OCI-LY7 (cell line): ENCODE results near the gene DUSP6. TPM values are rescaled to one million over a fixed set of nuclear protein-coding genes. Genes with fewer than 3 reads are reported as not detected.

Experiments
- BruUV-seq: library from RNA; stranded (reverse); fragments of 400-500 nt; replicated peaks from 2 replicates; lab custom pipeline; 2021; lab: Mats Ljungman, UMichigan
- CTCF ChIA-PET: fragments of 300-600 bp; sonication (Branson Sonifier 250); formaldehyde crosslinking; loops from one replicate; lab custom pipeline; 2022; ENCODE audit warnings: antibody characterized with exemption; ENCODE audit not compliant: unreplicated experiment; lab: Charles Lee
- POLR2A ChIA-PET: fragments of 300-600 bp; sonication (Branson Sonifier 250); formaldehyde crosslinking; loops from one replicate; lab custom pipeline; 2022; ENCODE audit warnings: antibody characterized with exemption; lab: Charles Lee
- DNase-seq: peaks from one replicate; pipeline ENCODE4 v3.0.0-alpha.2; 2015; ENCODE audit warnings: low spot score
- H2AFZ ChIP-seq: fragments of 200-600 bp; sonication (generic), shearing (Covaris generic); 2 replicates; pipeline ENCODE4 v1.6.1; 2014; ENCODE audit warnings: mild to moderate bottlenecking, antibody characterized with exemption, low read length, moderate library complexity
- H3K27ac ChIP-seq: fragments of 200-600 bp; sonication (generic); 2 replicates; pipeline ENCODE4 v1.5.1; 2014; ENCODE audit warnings: mixed run types, low read depth, mild to moderate bottlenecking, moderate library complexity, low read length, inconsistent platforms; ENCODE audit not compliant: poor library complexity, severe bottlenecking
- H3K36me3 ChIP-seq: fragments of 200-600 bp; sonication (generic); 2 replicates; pipeline ENCODE4 v1.6.1; 2014; ENCODE audit warnings: mild to moderate bottlenecking, antibody characterized with exemption, low read length, moderate library complexity, mixed read lengths; ENCODE audit not compliant: insufficient read depth
- H3K4me1 ChIP-seq: fragments of 200-600 bp; sonication (generic); 2 replicates; pipeline ENCODE4 v1.5.1; 2014; ENCODE audit warnings: mild to moderate bottlenecking, low read length; ENCODE audit not compliant: insufficient read depth, poor library complexity, severe bottlenecking
- H3K4me2 ChIP-seq: fragments of 200-600 bp; sonication (generic); 2 replicates; pipeline ENCODE4 v1.6.1; 2014; ENCODE audit warnings: mild to moderate bottlenecking, low read length
- H3K4me3 ChIP-seq: fragments of 200-600 bp; sonication (generic); 2 replicates; pipeline ENCODE4 v1.5.1; 2014; ENCODE audit warnings: mild to moderate bottlenecking, low read depth, low read length; ENCODE audit not compliant: poor library complexity, severe bottlenecking
- H3K79me2 ChIP-seq: fragments of 200-600 bp; sonication (generic); 2 replicates; pipeline ENCODE4 v1.6.1; 2016; ENCODE audit warnings: low read depth, mild to moderate bottlenecking, low read length, moderate library complexity, mixed read lengths; ENCODE audit not compliant: insufficient read depth
- H3K9me2 ChIP-seq: fragments of 200-600 bp; sonication (generic); 2 replicates; pipeline ENCODE4 v1.6.1; 2016; ENCODE audit warnings: mild to moderate bottlenecking, low read length, mixed read lengths; ENCODE audit not compliant: insufficient read depth
- H3K9me3 ChIP-seq: fragments of 200-600 bp; sonication (generic); 2 replicates; pipeline ENCODE4 v1.6.1; 2014; ENCODE audit warnings: mild to moderate bottlenecking, mixed run types, low read length, mixed read lengths
- H4K20me1 ChIP-seq: fragments of 200-600 bp; sonication (generic); 2 replicates; pipeline ENCODE4 v1.6.1; 2014; ENCODE audit warnings: mild to moderate bottlenecking, antibody characterized with exemption, low read length, moderate library complexity, mixed read lengths; ENCODE audit not compliant: insufficient read depth
- EZH2phosphoT487 ChIP-seq: fragments of 200-600 bp; sonication (generic); IDR thresholded peaks from 2 replicates; pipeline ENCODE4 v1.6.1; 2018; ENCODE audit warnings: low read depth, borderline replicate concordance, mild to moderate bottlenecking, mixed run types, antibody characterized with exemption, low read length, moderate library complexity, mixed read lengths
- intact Hi-C: fragments of 100-400 bp; cut with micrococcal nuclease; formaldehyde crosslinking; loops from one replicate; pipeline ENCODE4 v1.10.0; 2022; ENCODE audit not compliant: unreplicated experiment
- total RNA-seq, 2 experiments: library from RNA; depleted of rRNA in 1 of 2; stranded (reverse); fragments of >200 nt in 1 of 2; shearing (Covaris generic) in 1 of 2; gene quantifications; 2 replicates each; pipeline ENCODE4 v1.2.3, GENCODE V29; 2014 to 2022
- TF ChIP-seq, protein P1 (sequence below): fragments of 200-600 bp; sonication (generic); conservative IDR thresholded peaks from 2 replicates; pipeline ENCODE4 v1.5.1; 2014; ENCODE audit warnings: mild to moderate bottlenecking, antibody characterized with exemption, low read length, moderate library complexity, mixed read lengths

DUSP6 gene
- total RNA-seq, 2 experiments from 2014 or later = 0.47 to 2.2 TPM

DNA sequence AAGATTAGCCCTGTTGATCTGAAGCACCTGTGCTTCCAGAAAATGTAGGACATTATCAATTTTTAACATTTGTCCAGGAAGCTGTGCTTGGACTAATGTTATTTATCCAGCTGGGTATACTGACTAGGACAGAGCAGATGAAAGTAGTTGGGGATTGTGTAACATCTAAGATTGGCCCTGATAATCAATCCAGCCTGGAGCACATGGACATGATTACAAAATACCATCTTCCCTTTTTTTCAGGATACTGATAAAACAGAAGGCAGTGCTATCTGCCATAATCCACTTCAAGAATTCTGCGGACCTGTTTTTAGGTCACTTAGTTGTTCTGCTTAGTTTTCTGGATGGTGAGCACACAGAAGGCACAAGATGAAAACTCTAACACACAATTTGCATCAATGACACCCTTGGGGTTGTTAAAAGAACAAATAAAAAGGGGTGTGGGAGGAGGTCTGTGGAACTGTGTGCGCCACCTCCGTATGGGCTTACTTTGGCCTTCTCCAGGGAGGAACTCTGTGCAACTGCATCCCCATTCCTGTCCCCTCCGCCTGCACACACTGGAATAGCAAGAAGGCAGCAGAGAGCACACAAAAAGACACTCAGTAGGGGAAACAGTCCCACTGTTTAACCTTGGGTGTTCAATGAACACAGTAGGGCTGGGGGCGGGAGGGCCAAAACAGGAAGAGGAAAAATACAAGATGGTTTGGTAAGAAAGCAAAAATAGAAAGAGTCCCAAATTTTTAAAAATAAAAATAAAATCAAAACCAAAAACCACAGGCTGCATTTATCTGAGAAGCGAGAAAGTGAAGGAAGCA is 31.1 kb upstream of the DUSP6 start:
- BruUV-seq = no TSS peak
- Histone ChIP-seq H3K27ac (no peak overlapping the region), H3K4me2 (no peak overlapping the region), H4K20me1 (no peaks in the 10 kb centered on the region), H3K9me3 (no peaks in the 10 kb centered on the region), H3K4me1 (no peaks in the 10 kb centered on the region), H2AFZ (no peak overlapping the region), H3K9me2 (no peaks in the 10 kb centered on the region), H3K79me2 (no peaks in the 10 kb centered on the region), H3K36me3 (no peaks in the 10 kb centered on the region), H3K4me3 (no peak overlapping the region)
- ChIA-PET CTCF (no interaction called here), POLR2A (interaction anchor here (1.0 kb wide), 2 partner anchors 138 to 160 kb away, joined by 3 read pairs; no protein-coding TSS in a partner anchor)
- no peak for TF ChIP-seq EZH2phosphoT487
- TF ChIP-seq, protein P1, sequence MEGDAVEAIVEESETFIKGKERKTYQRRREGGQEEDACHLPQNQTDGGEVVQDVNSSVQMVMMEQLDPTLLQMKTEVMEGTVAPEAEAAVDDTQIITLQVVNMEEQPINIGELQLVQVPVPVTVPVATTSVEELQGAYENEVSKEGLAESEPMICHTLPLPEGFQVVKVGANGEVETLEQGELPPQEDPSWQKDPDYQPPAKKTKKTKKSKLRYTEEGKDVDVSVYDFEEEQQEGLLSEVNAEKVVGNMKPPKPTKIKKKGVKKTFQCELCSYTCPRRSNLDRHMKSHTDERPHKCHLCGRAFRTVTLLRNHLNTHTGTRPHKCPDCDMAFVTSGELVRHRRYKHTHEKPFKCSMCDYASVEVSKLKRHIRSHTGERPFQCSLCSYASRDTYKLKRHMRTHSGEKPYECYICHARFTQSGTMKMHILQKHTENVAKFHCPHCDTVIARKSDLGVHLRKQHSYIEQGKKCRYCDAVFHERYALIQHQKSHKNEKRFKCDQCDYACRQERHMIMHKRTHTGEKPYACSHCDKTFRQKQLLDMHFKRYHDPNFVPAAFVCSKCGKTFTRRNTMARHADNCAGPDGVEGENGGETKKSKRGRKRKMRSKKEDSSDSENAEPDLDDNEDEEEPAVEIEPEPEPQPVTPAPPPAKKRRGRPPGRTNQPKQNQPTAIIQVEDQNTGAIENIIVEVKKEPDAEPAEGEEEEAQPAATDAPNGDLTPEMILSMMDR = no peak
- no peak for DNase-seq
- intact Hi-C loops = no loop called here

DNA sequence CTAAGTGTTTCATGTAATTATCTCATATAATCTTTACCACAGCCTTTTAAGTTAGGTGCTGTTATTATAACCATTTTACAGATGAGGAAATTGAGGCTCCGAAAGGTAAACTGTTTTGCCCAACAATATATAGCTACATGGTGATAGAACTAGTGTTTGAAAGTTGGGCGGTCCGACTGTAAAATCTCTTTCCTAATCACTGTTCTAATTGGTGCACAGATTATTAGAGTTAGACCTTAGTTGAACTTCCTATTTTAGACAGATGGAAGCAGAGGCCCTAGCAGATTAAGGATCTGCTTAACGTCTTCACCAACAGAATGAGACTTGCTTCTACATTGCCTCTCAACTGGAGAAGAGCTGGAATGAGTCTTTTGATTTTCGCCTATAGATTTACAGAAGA is 30.0 kb upstream of the DUSP6 start:
- no peak overlapping the region for H2AFZ ChIP-seq
- DNase-seq = no peak
- POLR2A ChIA-PET = interaction anchor here (0.6 to 1.0 kb wide), 4 partner anchors 11 to 176 kb away, joined by 3 read pairs; no protein-coding TSS in a partner anchor
- no TSS peak for BruUV-seq
- CTCF ChIA-PET = no interaction called here
- H3K27ac ChIP-seq = no peak overlapping the region
- no peaks in the 10 kb centered on the region for H3K9me3 ChIP-seq
- intact Hi-C loops = no loop called here
- H3K4me1 ChIP-seq = no peaks in the 10 kb centered on the region
- H3K79me2 ChIP-seq = no peaks in the 10 kb centered on the region
- H3K9me2 ChIP-seq = no peaks in the 10 kb centered on the region
- H4K20me1 ChIP-seq = no peaks in the 10 kb centered on the region
- H3K4me3 ChIP-seq = no peak overlapping the region
- TF ChIP-seq EZH2phosphoT487 = no peak
- TF ChIP-seq, protein P1 = no peak
- H3K4me2 ChIP-seq = no peak overlapping the region
- H3K36me3 ChIP-seq = no peaks in the 10 kb centered on the region
